Measurements from ENCODE around the gene ARHGAP18.

Gene ARHGAP18

DNA sequence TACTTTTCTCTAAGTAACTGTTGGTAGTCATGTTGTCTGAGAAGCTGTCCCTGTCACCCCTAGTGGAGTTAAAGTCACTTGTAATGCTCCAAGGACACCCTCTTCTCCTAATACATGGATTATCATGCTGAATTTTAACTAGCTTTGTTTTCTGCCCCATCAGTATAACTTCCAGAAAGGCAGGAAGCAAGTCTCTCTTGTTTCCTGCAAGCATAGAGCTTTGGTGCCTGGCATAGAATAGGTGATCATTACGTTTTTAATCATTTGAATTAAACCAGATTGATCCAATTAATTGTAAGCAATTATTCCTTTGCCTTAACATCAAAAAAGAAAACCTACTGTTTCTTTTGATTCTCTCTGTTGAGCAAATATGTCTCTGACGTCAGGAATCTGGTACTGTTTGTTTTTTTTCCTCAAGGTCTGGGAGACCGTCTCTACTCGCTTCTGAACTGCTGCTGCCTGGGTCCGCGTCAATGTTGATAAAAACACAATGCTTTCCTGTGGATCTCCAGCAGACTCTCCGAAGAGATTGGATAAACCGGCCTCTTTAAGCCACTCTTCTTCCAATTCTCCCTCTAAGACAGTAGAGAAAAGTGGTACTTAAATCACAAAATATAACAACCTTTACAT is 71.8 kb downstream of the ARHGAP18 start:
- no peak for DNase-seq

GRCh38 chr6:129637340-129638054 is 72.5 kb downstream of the ARHGAP18 start:
- DNase-seq = no peak

DNA sequence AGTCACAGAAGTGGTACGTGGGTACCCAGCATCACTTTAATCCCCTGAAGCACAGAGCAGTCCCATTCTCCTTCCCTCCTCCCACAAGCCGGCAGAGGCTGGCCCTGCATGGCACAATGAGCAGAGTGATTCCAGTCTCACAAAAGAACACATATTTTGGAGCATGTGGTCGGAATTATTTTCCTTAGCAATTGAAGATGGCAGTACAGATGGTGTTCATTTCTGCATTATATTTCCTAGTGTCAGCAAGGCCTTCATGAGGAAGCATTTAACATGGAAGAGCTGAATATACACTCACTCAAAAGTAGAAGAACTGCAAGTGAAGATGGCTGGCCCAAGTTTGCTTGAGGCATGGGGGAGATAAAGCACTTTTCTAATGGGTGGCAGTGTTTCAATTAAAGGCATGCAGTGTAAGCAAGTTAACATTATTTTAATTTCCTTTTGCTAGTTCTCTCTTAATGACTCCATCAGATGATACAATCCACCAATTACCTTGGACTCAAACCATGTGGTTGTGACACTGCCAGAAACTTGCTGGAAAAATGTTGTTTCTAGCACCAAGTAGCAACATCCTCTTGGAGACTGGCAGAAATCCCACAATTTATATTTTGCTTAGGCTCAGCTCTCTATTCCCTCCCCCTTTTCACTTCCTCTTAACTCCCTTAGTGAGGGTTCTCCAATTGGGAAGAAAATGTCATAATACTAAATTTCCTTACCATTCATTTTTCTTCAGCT is 74.4 kb downstream of the ARHGAP18 start:
- no peak for DNase-seq

DNA sequence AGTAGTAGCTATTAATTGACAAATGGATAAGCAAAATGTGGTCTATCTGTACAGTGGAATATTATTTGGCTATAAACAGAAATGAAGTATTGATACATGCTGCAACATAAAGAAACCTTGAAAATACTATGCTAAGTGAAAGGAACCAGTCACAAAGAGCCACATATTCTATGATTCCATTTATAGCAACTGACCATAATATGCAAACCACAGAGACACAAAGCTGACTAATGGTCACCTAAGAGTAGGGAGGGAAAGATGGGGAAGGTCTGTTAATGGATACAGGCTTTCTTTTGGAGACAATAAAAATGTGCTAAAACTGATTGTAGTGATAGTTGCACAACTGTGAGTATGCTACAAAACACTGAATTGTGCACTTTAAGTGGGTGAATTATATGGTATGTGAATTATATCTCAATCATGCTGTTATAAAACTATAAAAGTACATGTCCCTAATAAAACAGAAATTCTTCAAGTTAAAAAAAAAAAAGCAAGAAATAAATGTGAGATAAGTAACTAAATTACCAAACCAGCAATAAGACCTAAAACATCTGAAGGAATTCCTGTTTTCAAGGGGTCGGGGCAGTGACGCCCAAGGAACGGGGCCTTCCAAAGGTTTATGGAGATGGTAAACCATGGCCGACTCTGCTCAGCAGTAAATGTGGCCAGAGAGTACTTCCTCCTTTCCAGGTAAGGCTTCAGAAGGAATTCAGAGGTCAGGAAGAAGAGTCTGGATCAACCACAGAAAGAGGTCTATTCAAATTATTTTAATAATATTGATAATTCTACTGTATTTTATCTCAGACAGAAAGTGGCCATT is 75.4 kb downstream of the ARHGAP18 start:
- DNase-seq = no peak

GRCh38 chr6:129633529-129633928 is 76.4 kb downstream of the ARHGAP18 start:
- no peak for DNase-seq

- no peak for DNase-seq
Observed at GRCh38 chr6:129632172-129632613, 77.8 kb downstream of the ARHGAP18 start.

GRCh38 chr6:129631070-129631469 is 78.9 kb downstream of the ARHGAP18 start:
- DNase-seq = no peak

DNA sequence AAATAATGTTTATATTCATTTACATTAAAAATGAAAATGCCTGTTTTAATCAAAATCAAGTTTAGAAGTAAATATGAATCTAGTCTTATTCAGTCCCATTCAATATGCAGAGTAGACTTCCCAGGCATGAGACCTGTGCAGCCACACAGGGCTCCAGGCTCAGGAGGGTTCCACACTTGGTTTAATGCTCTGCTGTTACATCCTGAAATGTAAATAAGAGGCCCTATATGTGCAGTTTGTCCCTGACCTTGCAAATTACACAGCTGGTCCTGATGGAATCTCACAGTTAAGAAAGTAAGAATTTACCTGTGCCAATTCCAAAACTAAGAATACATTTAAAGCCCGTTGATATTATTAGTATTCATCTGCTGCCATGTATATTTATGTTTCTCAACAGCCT is 79.4 kb downstream of the ARHGAP18 start:
- DNase-seq = no peak

DNA sequence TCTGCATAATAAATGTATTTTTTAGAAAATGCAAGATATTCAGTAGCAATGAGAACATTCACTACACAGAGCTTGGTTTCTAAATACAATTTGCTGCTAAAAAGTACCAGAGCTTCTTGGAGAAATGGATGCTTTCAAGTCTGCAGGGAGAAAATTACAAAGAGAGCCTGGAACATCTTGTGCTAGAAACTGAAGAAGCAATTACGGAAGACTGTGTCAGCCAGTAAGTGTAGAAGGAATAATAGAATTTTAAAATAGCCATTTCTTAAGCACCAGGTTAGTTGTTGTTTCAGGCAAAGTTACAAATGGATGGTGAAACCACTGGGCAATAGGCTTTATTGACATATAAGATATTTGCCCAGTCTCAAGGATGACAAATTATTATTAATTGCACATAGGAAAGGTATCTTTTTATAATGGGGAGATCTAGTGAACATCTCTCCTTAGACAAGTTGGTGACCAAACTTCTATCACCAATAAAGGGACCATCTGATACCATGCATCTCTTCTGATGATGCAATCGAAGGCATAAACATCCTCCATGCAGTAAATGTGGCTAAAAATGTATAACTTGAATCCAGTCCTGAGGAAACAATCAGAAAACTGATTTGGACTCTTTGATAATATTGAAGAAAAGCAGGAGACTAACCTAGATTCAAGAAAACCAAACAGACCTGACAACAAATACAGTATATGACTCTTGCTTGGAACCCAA is 81.7 kb downstream of the ARHGAP18 start:
- no peak for DNase-seq

DNA sequence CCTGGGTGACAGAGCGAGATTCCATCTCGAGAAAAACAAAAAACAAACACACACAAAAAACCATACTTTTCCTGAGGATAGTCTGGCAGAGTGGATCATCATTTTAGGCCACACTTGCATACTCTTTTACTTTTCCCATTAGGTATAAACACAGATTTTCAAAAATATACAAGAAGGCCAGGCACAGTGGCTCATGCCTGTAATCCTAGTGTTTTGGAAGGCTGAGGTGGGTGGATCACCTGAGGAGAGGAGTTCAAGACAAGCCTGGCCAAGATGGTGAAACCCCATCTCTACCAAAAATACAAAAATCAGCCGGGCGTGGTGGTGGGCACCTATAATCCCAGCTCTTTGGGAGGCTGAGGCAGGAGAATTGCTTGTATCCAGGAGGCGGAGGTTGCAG is 85.5 kb downstream of the ARHGAP18 start:
- no peak for DNase-seq

GRCh38 chr6:129623008-129623732 is 86.8 kb downstream of the ARHGAP18 start:
- no peak for DNase-seq

DNA sequence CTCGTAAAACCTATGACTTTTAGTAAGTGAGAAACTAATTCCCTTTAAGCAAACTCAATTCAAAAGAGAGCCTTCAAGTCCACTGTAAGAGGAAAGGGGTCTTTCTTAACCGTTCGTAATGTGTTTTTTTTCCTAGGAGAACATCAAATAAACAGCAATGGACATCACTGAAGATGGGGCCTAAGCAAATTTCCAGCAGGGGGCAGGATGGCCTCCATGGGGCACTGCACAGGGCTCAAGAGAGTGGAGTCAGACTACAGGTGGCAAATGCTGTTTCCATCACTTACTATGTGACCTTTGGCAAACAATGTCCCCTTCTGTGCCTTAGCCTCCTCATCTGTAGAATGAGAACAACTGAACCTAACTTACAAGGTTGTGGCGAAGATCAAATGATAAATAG is 88.7 kb downstream of the ARHGAP18 start:
- no peak for DNase-seq

GRCh38 chr6:129620234-129620610 is 89.8 kb downstream of the ARHGAP18 start:
- no peak for DNase-seq

DNA sequence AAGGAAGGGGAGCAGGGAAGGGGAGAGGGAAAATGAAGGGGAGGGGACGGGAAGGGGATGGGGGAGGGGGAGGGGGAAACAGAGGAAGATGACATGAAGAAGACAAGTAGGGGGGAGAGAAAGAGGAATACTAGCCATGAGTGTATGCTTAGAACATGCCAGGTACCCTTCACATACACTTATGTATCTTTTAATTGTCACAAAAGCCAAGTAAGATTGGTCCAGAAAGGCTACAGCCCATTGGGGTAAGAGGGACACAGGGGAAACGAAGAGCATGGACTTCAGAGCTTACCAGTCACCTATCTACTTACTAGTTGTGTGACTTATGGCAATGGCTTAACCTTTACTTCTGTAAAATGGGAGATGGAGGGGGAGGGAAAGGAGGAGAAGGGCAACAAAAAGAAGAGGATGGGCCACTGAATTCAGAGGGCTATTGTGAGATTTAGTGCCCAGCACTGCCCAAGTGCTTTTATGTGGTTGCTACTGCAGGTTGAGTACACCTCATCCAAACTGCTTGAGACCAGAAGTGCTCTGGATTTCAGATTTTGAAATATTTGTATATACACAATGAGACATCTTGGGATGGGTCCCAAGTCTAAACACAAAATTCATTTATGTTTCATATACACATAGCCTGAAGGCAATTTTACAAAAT is 90.3 kb downstream of the ARHGAP18 start:
- DNase-seq = no peak

DNA sequence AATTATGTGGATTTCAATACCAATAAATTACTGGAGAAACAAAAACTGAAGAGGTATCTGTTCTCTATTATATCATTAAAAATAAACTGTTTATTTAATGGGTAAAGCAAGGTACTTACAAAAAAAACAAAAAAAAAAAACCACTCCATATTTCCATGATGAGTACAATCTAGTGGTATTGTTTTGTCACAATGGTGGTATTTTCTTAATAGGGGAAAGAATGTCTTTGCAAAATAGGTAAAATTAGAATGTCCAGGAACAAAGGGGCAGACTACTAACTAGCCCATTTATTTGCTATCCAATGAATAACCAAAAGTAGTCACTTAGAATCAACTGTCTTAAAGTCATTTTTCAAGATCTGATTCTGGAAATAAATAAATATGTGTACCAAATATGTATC is 92.0 kb downstream of the ARHGAP18 start:
- no peak for DNase-seq

GRCh38 chr6:129615496-129615895 is 94.5 kb downstream of the ARHGAP18 start:
- DNase-seq = no peak

- DNase-seq = no peak
Observed at GRCh38 chr6:129615020-129615419, 95.0 kb downstream of the ARHGAP18 start.

GRCh38 chr6:129614464-129614863 is 95.5 kb downstream of the ARHGAP18 start:
- DNase-seq = no peak

DNA sequence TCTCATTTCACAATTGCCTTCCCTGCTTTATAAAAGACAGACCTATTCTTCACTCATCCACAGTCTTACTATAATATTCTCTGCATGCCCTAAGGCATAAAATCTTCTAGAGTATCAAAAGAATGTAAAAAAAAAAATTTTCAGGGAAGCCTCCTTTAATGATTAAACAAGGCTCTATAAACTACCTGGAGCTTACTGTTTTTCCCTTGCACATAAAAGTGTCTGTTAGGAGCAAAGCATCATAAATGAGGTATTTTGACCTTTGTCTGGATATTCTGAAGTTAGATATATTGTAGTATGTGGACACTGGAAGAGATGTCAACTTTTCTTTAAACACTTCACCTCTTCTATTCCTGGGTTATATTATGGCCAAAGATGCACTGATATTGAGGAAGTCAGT is 97.5 kb downstream of the ARHGAP18 start:
- DNase-seq = no peak

- no peak for DNase-seq
Observed at GRCh38 chr6:129609635-129610034, 100.3 kb downstream of the ARHGAP18 start.

GRCh38 chr6:129608886-129609537 is 101.0 kb downstream of the ARHGAP18 start:
- no peak for DNase-seq
